Neural cell (in vitro differentiated cells): Measurements from ENCODE around the gene SKI. TPM values are rescaled to one million over a fixed set of nuclear protein-coding genes. Genes with fewer than 3 reads are reported as not detected.

ENCODE experiments used
- H2AFZ ChIP-seq: fragments of 200-600, 300-800 bp; sonication (generic), shearing (Covaris generic); 2 replicates; pipeline ENCODE4 v1.6.0; 2014; ENCODE audit warnings: low read depth, mild to moderate bottlenecking, antibody characterized with exemption, low read length, moderate library complexity
- H3F3A ChIP-seq: fragments of 200-600 bp; shearing (Covaris generic); 2 replicates; pipeline ENCODE4 v1.6.1; 2016; ENCODE audit warnings: mild to moderate bottlenecking, moderate library complexity, mixed read lengths, antibody characterized with exemption, low read length; ENCODE audit not compliant: insufficient read depth, poor library complexity, severe bottlenecking
- H3K27ac ChIP-seq: fragments of 200-600, 300-800 bp; sonication (generic), shearing (Covaris generic); 2 replicates; pipeline ENCODE4 v1.5.1; 2014; ENCODE audit warnings: mild to moderate bottlenecking, low read length, moderate library complexity
- H3K27me3 ChIP-seq: fragments of 300-800, 200-600 bp; sonication (generic), shearing (Covaris generic); 2 replicates; pipeline ENCODE4 v1.6.0; 2014; ENCODE audit warnings: mild to moderate bottlenecking, low read depth, low read length, moderate library complexity; ENCODE audit not compliant: insufficient read depth
- H3K36me3 ChIP-seq: fragments of 300-800, 200-600 bp; sonication (generic), shearing (Covaris generic); 2 replicates; pipeline ENCODE4 v1.5.1; 2014; ENCODE audit warnings: mild to moderate bottlenecking, antibody characterized with exemption, low read length, moderate library complexity; ENCODE audit not compliant: insufficient read depth
- H3K4me2 ChIP-seq: fragments of 300-800, 200-600 bp; sonication (generic), shearing (Covaris generic); 2 replicates; pipeline ENCODE4 v1.6.0; 2014; ENCODE audit warnings: mild to moderate bottlenecking, low read length
- H3K4me3 ChIP-seq: fragments of 300-800, 200-600 bp; sonication (generic), shearing (Covaris generic); 2 replicates; pipeline ENCODE4 v1.5.1; 2014; ENCODE audit warnings: mild to moderate bottlenecking, low read length, moderate library complexity
- H3K79me2 ChIP-seq: fragments of 200-600 bp; shearing (Covaris generic); replicated peaks from 2 replicates; pipeline ENCODE4 v1.6.0; 2014; ENCODE audit warnings: mild to moderate bottlenecking, low read length, moderate library complexity; ENCODE audit not compliant: insufficient read depth
- H3K9ac ChIP-seq: fragments of 300-800, 200-600 bp; sonication (generic), shearing (Covaris generic); 2 replicates; pipeline ENCODE4 v1.6.1; 2016; ENCODE audit warnings: mild to moderate bottlenecking, low read length, mixed read lengths
- H3K9me2 ChIP-seq: fragments of 200-600 bp; shearing (Covaris generic); 2 replicates; pipeline ENCODE4 v1.6.1; 2016; ENCODE audit warnings: mild to moderate bottlenecking, low read length, mixed read lengths; ENCODE audit not compliant: insufficient read depth
- H3K9me3 ChIP-seq: fragments of 200-600, 300-800 bp; sonication (generic), shearing (Covaris generic); 2 replicates; pipeline ENCODE4 v1.6.1; 2016; ENCODE audit warnings: mild to moderate bottlenecking, mixed run types, low read length, moderate library complexity, mixed read lengths
- H4K20me1 ChIP-seq: fragments of 200-600 bp; shearing (Covaris generic); 2 replicates; pipeline ENCODE4 v1.6.1; 2016; ENCODE audit warnings: mild to moderate bottlenecking, mixed run types; ENCODE audit not compliant: insufficient read depth
- EP300 ChIP-seq: fragments of 450-650 bp; conservative IDR thresholded peaks from 2 replicates; pipeline ENCODE4 v1.6.1; 2014; ENCODE audit warnings: antibody characterized with exemption, mild to moderate bottlenecking, moderate library complexity; ENCODE audit not compliant: poor library complexity, severe bottlenecking
- EZH2 ChIP-seq: fragments of 200-600, 300-800 bp; shearing (Covaris generic), sonication (generic); IDR thresholded peaks from 2 replicates; pipeline ENCODE4 v1.6.1; 2014; ENCODE audit warnings: antibody characterized with exemption, low read length, borderline replicate concordance, mild to moderate bottlenecking; ENCODE audit not compliant: insufficient read depth, poor library complexity, severe bottlenecking
- MXI1 ChIP-seq: fragments of 450-650 bp; conservative IDR thresholded peaks from 2 replicates; pipeline ENCODE4 v1.6.1; 2014; ENCODE audit warnings: antibody characterized with exemption, mild to moderate bottlenecking; ENCODE audit not compliant: poor library complexity, severe bottlenecking
- POLR2AphosphoS5 ChIP-seq: IDR thresholded peaks from 2 replicates; pipeline ENCODE4 v1.6.1; 2012
- RAD21 ChIP-seq: fragments of 450-650 bp; conservative IDR thresholded peaks from 2 replicates; pipeline ENCODE4 v1.6.1; 2014; ENCODE audit warnings: antibody characterized with exemption, mild to moderate bottlenecking, moderate library complexity
- SMC3 ChIP-seq: fragments of 450-650 bp; conservative IDR thresholded peaks from 2 replicates; pipeline ENCODE4 v1.6.1; 2014; ENCODE audit warnings: antibody characterized with exemption, mild to moderate bottlenecking, moderate library complexity; ENCODE audit not compliant: poor library complexity
- TAF1 ChIP-seq: IDR thresholded peaks from 2 replicates; pipeline ENCODE4 v1.6.1; 2012; ENCODE audit warnings: low read depth
- polyA minus RNA-seq: library from RNA; depleted of rRNA, polyadenylated mRNA; stranded (reverse); fragments of >200 nt; gene quantifications from 2 replicates; pipeline ENCODE4 v1.2.3, GENCODE V29; 2014
- polyA plus RNA-seq: library from polyadenylated mRNA; depleted of rRNA; stranded (reverse); fragments of >200 nt; gene quantifications from 2 replicates; pipeline ENCODE4 v1.2.3, GENCODE V29; 2014
- TF ChIP-seq, protein P1 (sequence below): fragments of 450-650 bp; IDR thresholded peaks from 2 replicates; pipeline ENCODE4 v1.5.1; 2014; ENCODE audit warnings: antibody characterized with exemption, mild to moderate bottlenecking, moderate library complexity; ENCODE audit not compliant: poor library complexity, severe bottlenecking
- TF ChIP-seq, protein P2 (sequence below): IDR thresholded peaks from 2 replicates; pipeline ENCODE4 v1.6.1; 2012; ENCODE audit warnings: borderline replicate concordance

Gene SKI
- polyA plus RNA-seq (4.1 and 4.9 TPM in 2 replicates), polyA minus RNA-seq (23.9 and 25.1 TPM in 2 replicates)

DNA sequence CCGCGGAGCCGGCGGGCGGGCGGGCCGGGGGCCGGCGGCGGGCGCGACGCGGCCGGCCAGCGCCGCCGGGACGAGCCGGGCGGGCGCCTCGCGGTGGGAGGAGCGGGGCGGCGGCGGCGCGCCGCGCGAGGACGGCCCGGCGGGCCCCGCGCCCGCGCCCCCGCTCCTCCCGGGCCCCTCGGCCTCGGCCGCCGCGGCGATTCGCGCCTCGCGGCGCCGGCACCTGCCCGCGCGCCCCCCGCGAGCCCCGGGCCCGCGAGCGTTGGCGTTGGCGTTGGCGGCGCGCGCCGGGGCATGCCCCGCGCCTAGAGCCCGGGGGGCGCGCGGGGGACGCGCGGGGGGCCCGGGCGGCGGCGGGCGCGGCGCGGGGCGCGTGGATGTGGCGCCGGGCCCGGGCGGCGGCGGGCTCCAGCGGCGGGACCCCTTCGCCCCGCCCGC lies at the start of gene SKI:
TSS of gene SKI (plus strand) at position 163 of the 438 bp plus-strand sequence. CDS start 448 bp downstream, outside the sequence.
- Histone ChIP-seq H3K9me2 (no peaks in the 10 kb centered on the region), H3K79me2 (peaks cover 40% of the 10 kb centered on the region), H3K4me3 (peak within 1 kb of the TSS; percentile 98), H3F3A (no peaks in the 10 kb centered on the region), H4K20me1 (peaks cover 44% of the 10 kb centered on the region), H3K4me2 (peak within 1 kb of the TSS; percentile 81), H3K27me3 (no peaks in the 10 kb centered on the region), H3K36me3 (no peaks in the 10 kb centered on the region), H3K9ac (peak within 1 kb of the TSS; percentile 86), H3K27ac (peak within 1 kb of the TSS; percentile 73), H3K9me3 (no peaks in the 10 kb centered on the region), H2AFZ (no peak within 1 kb of the TSS)
- no peak for TF ChIP-seq RAD21
- no peak for TF ChIP-seq POLR2AphosphoS5
- no peak for TF ChIP-seq EZH2
- no peak for TF ChIP-seq SMC3
- TF ChIP-seq MXI1 = no peak
- TF ChIP-seq, protein P1, sequence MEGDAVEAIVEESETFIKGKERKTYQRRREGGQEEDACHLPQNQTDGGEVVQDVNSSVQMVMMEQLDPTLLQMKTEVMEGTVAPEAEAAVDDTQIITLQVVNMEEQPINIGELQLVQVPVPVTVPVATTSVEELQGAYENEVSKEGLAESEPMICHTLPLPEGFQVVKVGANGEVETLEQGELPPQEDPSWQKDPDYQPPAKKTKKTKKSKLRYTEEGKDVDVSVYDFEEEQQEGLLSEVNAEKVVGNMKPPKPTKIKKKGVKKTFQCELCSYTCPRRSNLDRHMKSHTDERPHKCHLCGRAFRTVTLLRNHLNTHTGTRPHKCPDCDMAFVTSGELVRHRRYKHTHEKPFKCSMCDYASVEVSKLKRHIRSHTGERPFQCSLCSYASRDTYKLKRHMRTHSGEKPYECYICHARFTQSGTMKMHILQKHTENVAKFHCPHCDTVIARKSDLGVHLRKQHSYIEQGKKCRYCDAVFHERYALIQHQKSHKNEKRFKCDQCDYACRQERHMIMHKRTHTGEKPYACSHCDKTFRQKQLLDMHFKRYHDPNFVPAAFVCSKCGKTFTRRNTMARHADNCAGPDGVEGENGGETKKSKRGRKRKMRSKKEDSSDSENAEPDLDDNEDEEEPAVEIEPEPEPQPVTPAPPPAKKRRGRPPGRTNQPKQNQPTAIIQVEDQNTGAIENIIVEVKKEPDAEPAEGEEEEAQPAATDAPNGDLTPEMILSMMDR = no peak
- TF ChIP-seq, protein P2, sequence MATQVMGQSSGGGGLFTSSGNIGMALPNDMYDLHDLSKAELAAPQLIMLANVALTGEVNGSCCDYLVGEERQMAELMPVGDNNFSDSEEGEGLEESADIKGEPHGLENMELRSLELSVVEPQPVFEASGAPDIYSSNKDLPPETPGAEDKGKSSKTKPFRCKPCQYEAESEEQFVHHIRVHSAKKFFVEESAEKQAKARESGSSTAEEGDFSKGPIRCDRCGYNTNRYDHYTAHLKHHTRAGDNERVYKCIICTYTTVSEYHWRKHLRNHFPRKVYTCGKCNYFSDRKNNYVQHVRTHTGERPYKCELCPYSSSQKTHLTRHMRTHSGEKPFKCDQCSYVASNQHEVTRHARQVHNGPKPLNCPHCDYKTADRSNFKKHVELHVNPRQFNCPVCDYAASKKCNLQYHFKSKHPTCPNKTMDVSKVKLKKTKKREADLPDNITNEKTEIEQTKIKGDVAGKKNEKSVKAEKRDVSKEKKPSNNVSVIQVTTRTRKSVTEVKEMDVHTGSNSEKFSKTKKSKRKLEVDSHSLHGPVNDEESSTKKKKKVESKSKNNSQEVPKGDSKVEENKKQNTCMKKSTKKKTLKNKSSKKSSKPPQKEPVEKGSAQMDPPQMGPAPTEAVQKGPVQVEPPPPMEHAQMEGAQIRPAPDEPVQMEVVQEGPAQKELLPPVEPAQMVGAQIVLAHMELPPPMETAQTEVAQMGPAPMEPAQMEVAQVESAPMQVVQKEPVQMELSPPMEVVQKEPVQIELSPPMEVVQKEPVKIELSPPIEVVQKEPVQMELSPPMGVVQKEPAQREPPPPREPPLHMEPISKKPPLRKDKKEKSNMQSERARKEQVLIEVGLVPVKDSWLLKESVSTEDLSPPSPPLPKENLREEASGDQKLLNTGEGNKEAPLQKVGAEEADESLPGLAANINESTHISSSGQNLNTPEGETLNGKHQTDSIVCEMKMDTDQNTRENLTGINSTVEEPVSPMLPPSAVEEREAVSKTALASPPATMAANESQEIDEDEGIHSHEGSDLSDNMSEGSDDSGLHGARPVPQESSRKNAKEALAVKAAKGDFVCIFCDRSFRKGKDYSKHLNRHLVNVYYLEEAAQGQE = no peak
- TF ChIP-seq TAF1 = no peak

DNA sequence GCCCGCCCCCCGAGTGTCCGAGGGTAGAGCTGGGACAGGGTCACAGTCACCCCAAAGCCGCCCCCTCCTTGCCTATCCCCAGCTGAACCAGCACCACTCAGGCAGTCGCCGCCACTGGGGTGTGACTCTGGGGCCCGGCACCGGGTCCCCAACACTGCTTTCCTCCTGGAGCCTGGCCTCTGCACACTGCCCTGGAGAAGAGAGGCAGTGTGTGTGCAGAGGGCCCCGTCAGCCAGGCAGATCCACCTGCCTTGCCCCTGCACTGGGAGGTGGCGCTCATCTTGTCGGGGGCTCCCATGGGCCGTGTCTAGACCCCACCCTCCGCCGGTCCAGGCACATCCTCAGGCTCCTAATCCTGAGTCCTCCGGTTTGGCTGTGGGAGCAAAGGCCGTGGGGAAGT lies 49.2 kb upstream of the SKI start:
- Histone ChIP-seq H3K27ac (no peak overlapping the region), H3K4me2 (no peak overlapping the region), H3F3A (no peaks in the 10 kb centered on the region), H3K27me3 (no peaks in the 10 kb centered on the region), H3K36me3 (no peaks in the 10 kb centered on the region), H3K79me2 (no peaks in the 10 kb centered on the region), H3K4me3 (no peak overlapping the region), H3K9me2 (no peaks in the 10 kb centered on the region), H4K20me1 (no peaks in the 10 kb centered on the region), H3K9me3 (no peaks in the 10 kb centered on the region), H2AFZ (no peak overlapping the region), H3K9ac (no peak overlapping the region)
- TF ChIP-seq POLR2AphosphoS5 = no peak
- no peak for TF ChIP-seq MXI1
- TF ChIP-seq EP300 = no peak
- TF ChIP-seq, protein P1 = no peak
- TF ChIP-seq, protein P2 = no peak
- no peak for TF ChIP-seq SMC3
- no peak for TF ChIP-seq RAD21
- no peak for TF ChIP-seq TAF1
- TF ChIP-seq EZH2 = no peak
